Measurements from ENCODE around the gene CERS5. TPM values are rescaled to one million over a fixed set of nuclear protein-coding genes. Genes with fewer than 3 reads are reported as not detected.
A peak's percentile ranks its signal among the peaks of the same experiment; 100 is the strongest.

Gene CERS5
- total RNA-seq, 2 donors from 2014 or later = 82.5 to 87.6 TPM

DNA sequence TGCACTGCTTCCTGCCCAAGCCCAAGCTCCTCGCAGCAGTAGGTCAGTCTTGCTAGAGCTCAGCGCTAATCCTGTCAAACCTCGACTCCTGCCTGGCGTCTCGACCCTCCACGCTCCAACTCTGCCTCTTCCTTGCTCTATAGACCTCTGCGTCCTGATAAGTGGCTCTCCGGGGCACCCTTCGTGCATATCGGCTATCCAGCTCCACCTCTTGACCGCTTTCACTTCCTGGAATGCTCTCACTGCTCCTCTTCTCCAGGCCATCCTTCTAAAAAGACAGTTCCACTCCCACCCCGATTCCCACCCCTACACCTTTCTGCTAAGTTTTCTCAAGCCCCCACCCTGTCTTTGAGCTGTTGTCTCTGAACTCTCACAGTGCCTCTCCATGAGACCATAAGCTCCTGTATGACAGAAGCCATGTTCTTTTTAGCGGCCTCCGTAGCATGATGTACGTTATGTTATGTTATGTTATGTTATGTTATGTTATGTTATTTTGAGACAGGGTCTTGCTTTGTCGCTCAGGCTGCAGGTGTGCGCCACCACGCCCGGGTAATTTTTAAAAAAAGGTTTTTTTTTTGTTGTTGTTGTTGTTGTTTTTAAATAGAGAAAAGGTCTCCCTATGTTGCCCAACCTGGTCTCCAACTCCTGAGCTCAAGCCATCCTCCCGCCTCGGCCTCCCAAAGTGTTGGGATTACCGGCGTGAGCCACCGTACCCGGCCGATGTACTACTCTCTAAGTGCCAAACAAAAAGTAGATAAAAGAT is 54.5 kb downstream of the CERS5 start:
- Mint-ChIP-seq H3K36me3 (ENCODE audit: insufficient read depth in 2 of 2) (peaks cover 6 to 14% of the 10 kb centered on the region in 2 donors), H3K9me3 (no peaks in the 10 kb centered on the region), H3K27ac (peak overlapping the region; percentile 86), H3K4me3 (peak overlapping the region; percentile 92 to 98), H3K27me3 (ENCODE audit: low read depth) (no peaks in the 10 kb centered on the region), H3K4me1 (ENCODE audit: low read depth) (peaks cover 51% of the 10 kb centered on the region)
- DNase-seq = no peak
- ATAC-seq (replicated peaks in 1 of 2) = no peak

DNA sequence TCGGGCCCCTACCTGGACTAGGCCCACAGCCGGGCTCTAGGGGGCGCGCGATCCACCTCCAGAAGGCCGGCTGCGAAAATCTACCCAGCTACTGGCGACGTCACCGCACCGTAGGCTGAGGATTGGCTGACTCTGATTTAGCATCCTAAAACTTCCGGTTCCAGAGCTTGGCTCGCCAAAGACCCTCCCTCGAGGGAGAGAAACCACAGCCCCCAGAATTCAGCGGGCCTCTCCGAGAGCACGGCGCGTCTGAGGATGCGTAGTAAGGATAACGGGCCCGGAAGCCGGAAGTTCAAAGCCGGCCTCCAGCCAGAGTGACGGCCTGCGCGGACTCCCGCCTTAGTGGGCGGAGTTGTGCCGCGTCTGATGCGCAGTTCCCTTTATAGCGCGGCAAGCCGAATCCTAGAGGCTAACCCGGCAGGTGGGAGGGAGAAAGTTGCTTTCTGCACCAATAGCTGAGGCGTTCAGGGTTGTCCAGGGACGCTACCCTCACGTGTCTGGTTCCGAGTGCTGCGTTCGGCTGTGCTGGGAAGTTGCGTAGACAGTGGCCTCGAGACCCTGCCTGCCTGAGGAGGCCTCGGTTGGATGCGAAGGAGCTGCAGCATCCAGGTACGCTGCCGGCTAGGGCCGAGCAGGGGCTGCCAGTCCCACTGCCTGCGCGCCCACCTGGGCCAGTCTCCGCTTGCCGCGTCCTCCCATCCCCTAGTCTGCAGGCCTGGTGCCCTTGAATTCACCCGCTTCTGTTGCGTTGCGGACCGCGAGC is 55.3 kb downstream of the CERS5 start, which contains the start of gene COX14:
Gene COX14 (plus strand): TSS at position 544 of the 763 bp plus-strand sequence. CDS start 7,808 bp downstream, outside the sequence.
- Mint-ChIP-seq H3K4me3 (peak within 1 kb of the TSS; percentile 92 to 98), H3K4me1 (ENCODE audit: low read depth) (peaks cover 46% of the 10 kb centered on the region), H3K27ac (peak within 1 kb of the TSS; percentile 88), H3K36me3 (ENCODE audit: insufficient read depth in 2 of 2) (peaks cover 6 to 14% of the 10 kb centered on the region in 2 donors), H3K27me3 (ENCODE audit: low read depth) (no peaks in the 10 kb centered on the region), H3K9me3 (no peaks in the 10 kb centered on the region)
- peak; percentile 89 to 90 for ATAC-seq (replicated peaks in 1 of 2)
- peak; percentile 99 for DNase-seq

DNA sequence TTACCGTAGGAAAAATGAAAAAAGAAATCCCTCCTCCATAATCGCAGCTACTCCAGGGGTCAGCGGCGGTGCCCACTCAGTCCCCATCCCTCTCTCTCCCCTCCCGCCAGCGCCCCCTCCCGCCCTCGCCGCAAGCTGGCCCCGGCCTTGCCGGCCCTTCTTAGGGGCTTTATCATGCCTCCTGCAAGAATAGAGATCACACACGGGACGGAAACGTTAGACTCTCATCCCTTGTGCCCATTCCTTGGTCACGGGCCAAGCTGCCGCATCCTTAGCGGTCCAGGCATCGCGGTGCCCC is 55.8 kb downstream of the CERS5 start:
- no peaks in the 10 kb centered on the region for H3K27me3 Mint-ChIP-seq (ENCODE audit: low read depth)
- H3K4me1 Mint-ChIP-seq (ENCODE audit: low read depth) = peaks cover 40% of the 10 kb centered on the region
- ATAC-seq (replicated peaks in 1 of 2) (peak in 1 of 2 donors; percentile 0), DNase-seq (no peak)
- H3K4me3 Mint-ChIP-seq = peak overlapping the region; percentile 92 to 98
- peaks cover 6 to 14% of the 10 kb centered on the region in 2 donors for H3K36me3 Mint-ChIP-seq (ENCODE audit: insufficient read depth in 2 of 2)
- H3K9me3 Mint-ChIP-seq = no peaks in the 10 kb centered on the region
- H3K27ac Mint-ChIP-seq = peak overlapping the region; percentile 88

DNA sequence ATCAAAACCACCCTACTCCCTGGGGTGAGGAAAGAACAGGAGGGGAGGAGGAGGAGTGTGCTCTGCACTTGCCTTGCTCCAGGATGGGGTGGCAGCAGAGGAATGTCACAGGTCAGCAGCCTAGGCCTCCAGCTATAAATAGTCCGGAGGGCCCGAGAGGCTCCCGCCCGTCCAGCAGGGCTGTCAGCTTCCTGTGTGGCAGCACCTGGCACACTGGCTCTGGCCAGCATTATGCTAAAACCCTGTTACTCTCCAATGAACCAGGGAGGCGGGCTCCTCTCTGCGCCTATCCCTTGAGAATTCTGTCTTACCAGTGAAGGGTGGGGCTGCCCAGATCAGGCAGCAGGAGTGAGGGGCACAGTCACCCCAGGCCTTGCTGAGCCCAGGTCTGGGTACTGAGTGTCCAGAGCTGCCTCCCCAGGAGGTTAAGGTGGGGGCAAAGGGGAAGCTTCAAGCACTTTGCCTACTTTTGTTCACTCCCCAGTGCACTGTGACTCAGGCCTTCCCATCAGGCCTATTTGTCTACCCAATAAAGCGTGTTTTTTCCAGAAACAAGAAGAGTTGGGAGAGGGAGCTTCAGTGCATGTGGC is 56.3 kb downstream of the CERS5 start:
- H3K9me3 Mint-ChIP-seq = no peaks in the 10 kb centered on the region
- peaks cover 35% of the 10 kb centered on the region for H3K4me1 Mint-ChIP-seq (ENCODE audit: low read depth)
- DNase-seq = no peak

DNA sequence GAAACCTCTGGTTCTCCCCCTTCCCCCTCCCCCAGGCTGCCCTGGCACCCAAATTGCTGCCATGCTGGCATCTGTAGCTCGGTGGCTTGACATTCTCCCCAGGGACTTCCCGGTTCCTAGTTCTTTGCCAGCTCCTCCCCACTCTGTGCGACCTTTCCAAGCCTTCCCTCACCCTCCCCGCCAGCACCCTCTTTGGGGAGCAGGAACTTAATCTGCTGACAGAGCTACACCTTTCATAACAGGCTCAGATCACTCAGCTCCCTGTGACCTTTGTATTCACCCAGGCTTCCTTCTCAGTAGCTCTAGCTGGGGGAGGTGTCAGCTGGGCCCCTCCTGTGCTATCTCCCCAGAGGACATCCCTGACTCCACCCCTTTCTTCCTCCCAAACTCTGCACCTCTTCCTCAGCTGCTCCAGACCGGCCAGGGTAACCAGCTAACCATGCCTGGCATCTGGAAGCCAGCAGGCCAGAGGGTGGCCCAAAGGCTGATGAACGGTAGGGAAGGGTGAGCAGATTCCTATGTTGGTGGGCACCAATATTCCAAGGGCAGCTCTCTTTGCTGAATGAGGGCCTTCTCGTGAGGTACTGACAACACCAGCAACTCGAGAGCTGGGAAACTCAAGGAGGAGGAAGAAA is 56.9 kb downstream of the CERS5 start:
- DNase-seq = no peak
- peaks cover 29% of the 10 kb centered on the region for H3K4me1 Mint-ChIP-seq (ENCODE audit: low read depth)
- H3K27ac Mint-ChIP-seq = peak overlapping the region; percentile 4
- H3K9me3 Mint-ChIP-seq = no peaks in the 10 kb centered on the region
- peaks cover 6 to 8% of the 10 kb centered on the region in 2 donors for H3K36me3 Mint-ChIP-seq (ENCODE audit: insufficient read depth in 2 of 2)
- peak overlapping the region; percentile 25 to 64 for H3K4me3 Mint-ChIP-seq
- ATAC-seq (replicated peaks in 1 of 2) = no peak
- H3K27me3 Mint-ChIP-seq (ENCODE audit: low read depth) = peaks cover 7% of the 10 kb centered on the region

More for the DNA sequence above, 56.3 kb downstream of the CERS5 start:
- H3K4me3 Mint-ChIP-seq = peak overlapping the region; percentile 92 to 98
- H3K27me3 Mint-ChIP-seq (ENCODE audit: low read depth) = peaks cover 2% of the 10 kb centered on the region
- ATAC-seq (replicated peaks in 1 of 2) = no peak
- H3K36me3 Mint-ChIP-seq (ENCODE audit: insufficient read depth in 2 of 2) = peaks cover 6 to 13% of the 10 kb centered on the region in 2 donors
- no peak overlapping the region for H3K27ac Mint-ChIP-seq

DNA sequence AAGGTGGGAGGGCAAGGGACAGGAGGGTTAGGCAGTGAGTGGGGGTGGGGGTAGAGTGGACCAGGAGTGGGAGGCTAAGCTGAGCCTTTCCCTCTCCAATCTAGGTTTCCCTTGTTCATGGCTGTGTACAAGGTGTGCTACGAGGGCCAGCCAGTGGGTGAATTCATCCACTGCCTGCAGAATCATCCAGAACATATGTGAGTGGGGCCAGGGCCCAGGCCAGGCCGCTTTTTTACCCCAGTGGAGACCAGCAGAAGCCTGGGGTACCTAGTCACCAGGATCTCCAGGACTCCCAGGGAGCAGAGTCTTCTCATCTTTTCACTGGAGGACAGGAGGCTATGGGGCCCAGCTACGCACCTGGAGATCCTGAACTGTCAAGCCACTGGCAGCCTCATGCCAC is 57.9 kb downstream of the CERS5 start:
- ATAC-seq (replicated peaks in 1 of 2) (no peak), DNase-seq (no peak)
- Mint-ChIP-seq H3K36me3 (ENCODE audit: insufficient read depth in 2 of 2) (peaks cover 4 to 6% of the 10 kb centered on the region in 2 donors), H3K4me3 (no peak overlapping the region), H3K27me3 (ENCODE audit: low read depth) (peaks cover 7% of the 10 kb centered on the region), H3K27ac (no peak overlapping the region), H3K4me1 (ENCODE audit: low read depth) (peaks cover 27% of the 10 kb centered on the region), H3K9me3 (no peaks in the 10 kb centered on the region)

DNA sequence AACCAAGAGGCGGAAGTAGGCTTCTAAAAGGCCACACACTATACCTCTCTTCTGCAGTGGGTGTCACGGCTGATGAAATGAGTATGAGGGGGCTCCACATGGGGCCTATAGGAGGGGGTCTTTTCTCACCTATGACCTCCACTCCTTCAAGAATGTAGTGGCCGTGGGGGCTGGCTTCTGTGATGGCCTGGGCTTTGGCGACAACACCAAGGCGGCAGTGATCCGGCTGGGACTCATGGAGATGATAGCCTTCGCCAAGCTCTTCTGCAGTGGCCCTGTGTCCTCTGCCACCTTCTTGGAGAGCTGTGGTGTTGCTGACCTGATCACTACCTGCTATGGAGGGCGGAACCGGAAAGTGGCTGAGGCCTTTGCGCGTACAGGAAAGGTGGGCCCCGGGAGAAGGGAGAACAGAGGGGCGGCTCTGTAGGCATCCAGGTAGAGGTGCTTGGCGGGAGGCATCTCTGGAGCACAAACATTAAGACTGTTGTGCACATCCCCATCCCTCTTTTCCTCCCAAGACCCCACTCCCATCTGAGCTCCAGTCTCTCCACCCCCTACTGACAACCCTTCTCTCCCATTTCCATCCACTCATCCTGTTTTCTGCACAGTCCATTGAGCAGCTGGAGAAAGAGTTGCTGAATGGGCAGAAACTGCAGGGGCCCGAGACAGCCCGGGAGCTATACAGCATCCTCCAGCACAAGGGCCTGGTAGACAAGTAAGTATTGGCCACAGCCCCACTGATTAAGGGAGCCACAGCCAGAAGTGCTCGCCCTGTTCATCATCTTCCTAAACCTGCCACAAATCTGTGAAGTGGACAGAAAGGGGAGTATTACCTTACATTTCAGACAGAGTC is 59.5 kb downstream of the CERS5 start:
- no peak overlapping the region for H3K27ac Mint-ChIP-seq
- H3K9me3 Mint-ChIP-seq = no peaks in the 10 kb centered on the region

DNA sequence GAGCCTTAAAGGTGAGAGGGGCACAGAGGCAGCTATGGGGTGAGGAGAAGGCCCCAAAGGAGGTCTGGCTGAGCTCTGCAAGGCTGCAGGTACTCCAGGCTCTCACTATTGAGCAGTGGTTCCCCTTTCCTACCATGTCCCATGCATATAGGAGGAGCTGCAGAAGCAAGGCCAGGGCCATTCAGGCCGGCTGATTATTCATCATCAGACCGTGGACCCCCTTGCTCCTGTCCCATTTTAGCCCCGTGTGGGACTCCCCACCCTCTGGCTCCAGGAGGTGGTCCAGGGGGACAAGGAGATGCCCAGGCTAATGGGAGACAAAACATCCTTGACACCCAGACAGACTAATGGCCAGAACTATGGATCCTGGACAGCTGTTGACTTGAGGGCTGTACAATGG is 60.3 kb downstream of the CERS5 start:
- ATAC-seq (replicated peaks in 1 of 2) (no peak), DNase-seq (no peak)
- H3K4me3 Mint-ChIP-seq = no peak overlapping the region
- no peak overlapping the region for H3K27ac Mint-ChIP-seq
- peaks cover 7% of the 10 kb centered on the region for H3K27me3 Mint-ChIP-seq (ENCODE audit: low read depth)
- no peaks in the 10 kb centered on the region for H3K36me3 Mint-ChIP-seq (ENCODE audit: insufficient read depth in 2 of 2)
- H3K4me1 Mint-ChIP-seq (ENCODE audit: low read depth) = peaks cover 22% of the 10 kb centered on the region
- no peaks in the 10 kb centered on the region for H3K9me3 Mint-ChIP-seq

More for the DNA sequence above, 59.5 kb downstream of the CERS5 start:
- Mint-ChIP-seq H3K4me3 (no peak overlapping the region), H3K27me3 (ENCODE audit: low read depth) (peaks cover 7% of the 10 kb centered on the region), H3K4me1 (ENCODE audit: low read depth) (peaks cover 22% of the 10 kb centered on the region), H3K36me3 (ENCODE audit: insufficient read depth in 2 of 2) (peaks cover 4% of the 10 kb centered on the region in 2 donors)
- DNase-seq (no peak), ATAC-seq (replicated peaks in 1 of 2) (no peak)

DNA sequence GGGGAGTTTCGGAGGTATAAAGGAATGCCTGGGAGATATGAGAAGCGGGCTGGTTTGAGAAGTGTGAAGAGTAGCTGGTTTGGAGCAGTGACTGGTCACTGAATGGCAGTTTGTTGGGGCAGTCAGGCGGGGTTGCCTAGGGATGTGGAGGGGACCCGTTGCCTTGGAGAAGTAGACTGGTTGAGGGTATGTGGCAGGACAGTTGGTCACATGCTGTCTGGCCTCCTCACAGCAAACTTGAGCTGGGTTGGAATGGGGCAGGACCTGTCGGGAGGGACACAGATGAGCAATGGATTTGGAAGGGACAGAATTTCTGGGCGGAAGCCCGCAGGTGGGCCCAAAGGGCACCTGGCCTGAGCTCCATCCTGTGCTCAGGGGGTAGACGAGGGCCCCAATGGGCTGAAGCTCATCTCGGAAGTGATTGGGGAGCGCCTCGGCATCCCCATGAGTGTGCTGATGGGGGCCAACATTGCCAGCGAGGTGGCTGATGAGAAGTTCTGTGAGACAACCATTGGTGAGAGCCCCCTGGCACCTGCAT is 61.2 kb downstream of the CERS5 start:
- no peak overlapping the region for H3K4me3 Mint-ChIP-seq
- no peaks in the 10 kb centered on the region for H3K36me3 Mint-ChIP-seq (ENCODE audit: insufficient read depth in 2 of 2)
- ATAC-seq (replicated peaks in 1 of 2) (no peak), DNase-seq (no peak)
- H3K27me3 Mint-ChIP-seq (ENCODE audit: low read depth) = peaks cover 7% of the 10 kb centered on the region
- peaks cover 15% of the 10 kb centered on the region for H3K4me1 Mint-ChIP-seq (ENCODE audit: low read depth)
- no peak overlapping the region for H3K27ac Mint-ChIP-seq
- H3K9me3 Mint-ChIP-seq = no peaks in the 10 kb centered on the region

DNA sequence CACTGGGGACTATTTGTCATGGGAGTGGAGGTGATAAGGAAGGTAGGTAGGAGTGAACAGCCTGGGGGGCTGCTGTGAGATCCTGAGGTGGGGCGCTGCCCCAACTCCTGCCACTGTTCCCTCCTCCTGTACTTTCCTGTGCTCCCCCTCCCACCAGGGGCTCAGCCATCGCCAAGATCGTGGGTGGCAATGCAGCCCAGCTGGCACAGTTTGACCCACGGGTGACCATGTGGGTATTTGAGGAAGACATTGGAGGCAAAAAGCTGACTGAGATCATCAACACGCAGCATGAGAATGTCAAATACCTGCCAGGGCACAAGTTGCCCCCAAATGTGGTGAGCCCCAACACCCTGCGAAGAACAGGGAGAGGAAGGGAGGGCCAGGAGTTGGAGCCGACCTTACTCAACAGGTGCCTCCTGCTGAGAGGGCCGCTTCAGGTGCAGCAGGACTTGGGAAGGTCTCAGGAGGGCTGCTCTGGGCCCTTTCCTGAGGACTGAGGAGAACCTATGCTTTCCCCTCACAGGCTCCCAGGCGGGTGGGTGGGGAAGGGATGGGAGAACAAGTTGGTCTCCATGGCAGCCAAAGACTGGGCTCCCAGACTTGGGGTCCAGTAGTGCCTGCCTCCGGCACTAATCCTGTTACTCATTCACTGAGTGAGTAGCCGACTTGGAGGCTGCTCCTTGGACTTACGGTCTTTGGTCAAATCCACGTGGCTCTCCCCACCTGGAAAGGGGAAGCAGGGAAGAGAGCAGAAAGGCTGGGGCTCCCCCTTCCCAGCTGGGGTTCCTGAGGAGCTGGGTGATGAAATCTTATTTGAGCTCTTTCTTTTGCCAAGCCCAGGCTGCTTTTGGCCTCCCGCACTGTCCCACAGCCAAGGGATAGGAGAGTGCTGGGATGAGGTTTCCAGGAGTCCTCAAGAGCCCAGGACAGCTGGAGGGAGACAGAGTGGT is 62.5 kb downstream of the CERS5 start:
- Mint-ChIP-seq H3K27me3 (ENCODE audit: low read depth) (peaks cover 7% of the 10 kb centered on the region), H3K27ac (no peak overlapping the region), H3K36me3 (ENCODE audit: insufficient read depth in 2 of 2) (peaks cover 0 to 4% of the 10 kb centered on the region in 2 donors), H3K4me3 (no peak overlapping the region), H3K9me3 (no peaks in the 10 kb centered on the region), H3K4me1 (ENCODE audit: low read depth) (peaks cover 5% of the 10 kb centered on the region)
- no peak for ATAC-seq (replicated peaks in 1 of 2)
- no peak for DNase-seq

DNA sequence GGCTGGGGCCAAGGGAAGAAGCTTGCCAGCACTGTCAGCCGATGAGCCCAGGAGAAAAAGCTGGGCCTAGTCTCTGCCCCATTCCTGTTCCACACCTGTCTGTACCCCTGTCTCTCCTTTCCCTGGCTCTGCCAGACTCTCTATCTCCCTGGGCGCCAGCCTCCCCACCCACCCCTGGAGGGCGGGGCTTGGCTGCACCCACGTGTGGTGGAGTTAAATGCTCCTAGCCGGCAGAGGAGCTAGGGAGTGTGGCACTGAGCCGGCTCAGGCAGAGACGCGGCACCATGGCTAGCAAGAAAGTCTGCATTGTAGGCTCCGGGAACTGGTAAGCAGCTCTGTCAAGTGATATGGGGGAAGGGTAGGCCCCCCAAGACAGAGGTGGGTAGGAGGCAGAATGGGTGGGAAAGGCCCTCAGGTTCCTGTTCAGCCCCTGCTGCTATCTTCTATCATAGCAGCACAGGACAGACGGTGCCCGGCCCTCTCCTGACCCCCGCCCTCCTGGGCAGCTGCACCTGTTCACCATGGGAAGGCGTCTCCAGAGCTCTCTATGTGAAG is 63.3 kb downstream of the CERS5 start, which contains the start of gene GPD1:
Gene GPD1 (plus strand): TSS at position 242 of the 555 bp plus-strand sequence. CDS start 43 bp downstream, at position 285.
- Mint-ChIP-seq H3K4me1 (ENCODE audit: low read depth) (peaks cover 5% of the 10 kb centered on the region), H3K27me3 (ENCODE audit: low read depth) (peaks cover 7% of the 10 kb centered on the region), H3K36me3 (ENCODE audit: insufficient read depth in 2 of 2) (peaks cover 0 to 6% of the 10 kb centered on the region in 2 donors), H3K27ac (peak within 1 kb of the TSS; percentile 0), H3K4me3 (no peak within 1 kb of the TSS), H3K9me3 (no peaks in the 10 kb centered on the region)
- peak; percentile 52 to 54 for ATAC-seq (replicated peaks in 1 of 2)
- peak; percentile 29 to 31 for DNase-seq

Measured in activated T-cell treated with anti-CD3 and anti-CD28 coated beads, Interleukin-2, amount 50 U/mL, for 72 hours (primary cell).